GM12874 (cell line): Measurements from ENCODE around the gene TNFSF18.

Source experiments
- CTCF ChIP-seq: IDR thresholded peaks from 2 replicates; pipeline ENCODE4 v1.5.1; 2011; ENCODE audit warnings: low read depth, mild to moderate bottlenecking, control low read depth, low read length, moderate library complexity; ENCODE audit not compliant: insufficient read depth

TNFSF18 gene

GRCh38 chr1:173015629-173016028, 35.1 kb downstream of the TNFSF18 start:
- TF ChIP-seq CTCF, result no peak

GRCh38 chr1:173014160-173014559, 36.6 kb downstream of the TNFSF18 start:
- TF ChIP-seq CTCF, result no peak

GRCh38 chr1:173012126-173012525, 38.6 kb downstream of the TNFSF18 start:
- no peak for TF ChIP-seq CTCF

GRCh38 chr1:173009597-173009996, 41.1 kb downstream of the TNFSF18 start:
- TF ChIP-seq CTCF, result no peak

GRCh38 chr1:173005196-173005864, 45.4 kb downstream of the TNFSF18 start:
- TF ChIP-seq CTCF, result no peak

GRCh38 chr1:173002891-173003838, 47.6 kb downstream of the TNFSF18 start:
- TF ChIP-seq CTCF, result no peak

GRCh38 chr1:172999349-172999748, 51.4 kb downstream of the TNFSF18 start:
- no peak for TF ChIP-seq CTCF
